HG03060 (cell line): ENCODE measurements around the gene TNIP3.

Experiments
- ATAC-seq: cut with Tn5 transposase; IDR thresholded peaks from one replicate; pipeline ENCODE4 v1.9.1; 2021; ENCODE audit warnings: low read depth, moderate number of reproducible peaks; ENCODE audit not compliant: unreplicated experiment

TNIP3 gene

DNA sequence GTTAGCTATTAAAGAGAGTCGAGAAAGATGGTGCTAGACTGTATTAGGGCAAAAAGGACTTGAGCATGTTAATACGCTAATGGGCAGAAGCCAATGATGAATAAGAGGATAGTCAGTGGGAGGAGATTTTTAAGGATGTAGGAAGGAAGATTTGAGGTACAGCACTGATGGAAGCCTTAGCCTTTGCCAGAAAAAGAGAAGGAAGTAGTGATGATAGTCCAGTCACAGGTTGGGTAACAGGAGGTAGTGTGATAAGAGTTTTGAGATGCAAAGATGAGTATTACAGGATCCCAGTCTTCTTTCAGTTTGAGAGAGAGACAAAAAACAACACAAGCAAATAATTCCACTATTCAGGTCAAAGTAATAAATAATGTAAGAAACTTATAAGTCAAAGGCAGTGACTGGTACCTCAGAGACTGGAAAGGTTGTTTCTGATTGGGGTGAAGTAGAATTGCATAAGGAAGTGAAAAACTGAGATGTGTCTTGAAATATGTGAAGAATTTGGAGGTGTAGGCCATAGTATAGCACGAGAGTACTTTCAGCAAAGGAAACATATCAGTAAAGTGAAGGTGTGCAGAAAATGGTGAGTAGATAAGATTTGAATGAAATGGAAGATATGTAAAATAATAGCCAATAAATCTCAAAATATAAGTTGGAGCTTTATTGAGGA is 69.7 kb downstream of the TNIP3 start:
- no peak for ATAC-seq

GRCh38 chr4:121093261-121093660 is 70.9 kb downstream of the TNIP3 start:
- no peak for ATAC-seq

- no peak for ATAC-seq
Measured at GRCh38 chr4:121091941-121092340, 72.2 kb downstream of the TNIP3 start.

DNA sequence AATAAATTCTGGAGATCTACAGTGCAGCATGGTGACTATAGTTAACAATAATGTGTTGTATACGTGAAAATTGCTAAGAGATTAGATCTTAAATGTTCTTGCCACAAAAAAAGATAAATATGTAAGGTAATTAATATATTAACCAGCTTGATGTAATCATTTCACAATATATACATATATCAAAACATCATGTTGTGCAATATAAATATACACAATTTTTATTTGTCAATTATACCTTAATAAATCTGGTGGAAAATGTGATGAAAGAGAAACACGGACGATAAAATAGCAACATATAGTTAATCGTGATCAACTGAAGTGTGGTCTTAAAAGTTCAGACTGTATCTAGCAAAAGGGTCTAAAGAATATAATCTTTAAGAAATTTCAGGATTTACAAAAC is 75.3 kb downstream of the TNIP3 start:
- ATAC-seq = no peak
